HG03060 (cell line): ENCODE results near the gene ZNF22.

Experiments
- ATAC-seq: cut with Tn5 transposase; IDR thresholded peaks from one replicate; pipeline ENCODE4 v1.9.1; 2021; ENCODE audit warnings: low read depth, moderate number of reproducible peaks; ENCODE audit not compliant: unreplicated experiment

The ZNF22 gene

GRCh38 chr10:44963772-44964633, 36.7 kb upstream of the ZNF22 start:
- ATAC-seq, result no peak

GRCh38 chr10:44965104-44965503, 35.6 kb upstream of the ZNF22 start:
- ATAC-seq, result no peak

DNA sequence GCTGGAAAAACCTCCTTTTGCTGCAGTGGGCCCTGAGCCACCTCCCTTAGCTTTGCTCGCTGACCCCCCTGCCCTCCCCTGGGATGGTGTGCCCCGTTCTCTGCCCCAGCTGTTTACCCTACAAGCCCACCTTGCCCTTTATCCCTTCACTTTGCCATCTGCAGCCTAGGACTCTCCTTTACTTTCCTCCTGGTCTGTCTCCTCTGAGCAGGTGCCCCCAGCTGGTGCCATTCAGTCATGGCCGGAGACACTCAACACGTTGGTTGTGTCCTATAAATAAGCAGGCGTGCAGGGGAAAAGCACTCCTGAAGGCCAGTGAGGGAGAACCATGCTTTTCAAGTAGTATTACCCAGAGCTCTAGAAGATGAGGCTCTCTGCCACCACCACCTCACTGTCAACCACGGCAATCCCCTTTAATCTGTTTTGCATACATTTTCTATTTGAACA, 35.0 kb upstream of the ZNF22 start:
- no peak for ATAC-seq

GRCh38 chr10:44966129-44966815, 34.5 kb upstream of the ZNF22 start:
- ATAC-seq, result no peak

DNA sequence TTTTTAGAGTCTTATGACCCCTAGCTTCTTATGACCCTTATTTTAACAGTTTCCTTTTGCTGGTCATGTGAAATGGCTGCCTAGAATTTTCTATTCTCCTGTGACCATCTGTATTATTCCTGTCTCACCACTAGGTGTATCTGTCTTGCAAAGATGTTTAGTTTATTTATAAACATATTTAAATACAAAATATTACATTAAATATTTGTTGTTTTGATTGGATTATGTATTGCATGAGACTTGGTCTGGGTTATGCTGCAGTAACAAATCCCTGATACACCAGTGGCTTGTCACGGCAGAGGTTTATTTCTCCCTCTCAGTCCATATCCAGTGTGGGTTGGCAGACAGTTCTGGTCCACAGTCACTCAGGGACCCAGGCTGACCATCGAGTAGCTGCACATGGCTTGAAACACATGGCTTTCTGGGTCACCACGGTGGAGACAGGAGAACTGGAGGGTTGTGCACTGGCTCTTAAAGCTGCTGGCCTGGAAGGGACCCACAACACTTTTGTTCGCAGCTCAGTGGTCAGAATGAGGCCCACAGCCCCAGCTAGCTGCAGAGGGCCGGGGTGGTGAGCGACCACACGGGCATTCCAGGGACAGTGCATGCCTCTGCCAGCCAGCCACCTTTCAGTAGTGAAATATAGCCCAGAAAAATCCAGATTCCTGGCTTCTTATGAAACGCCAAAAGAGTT, 33.8 kb upstream of the ZNF22 start:
- ATAC-seq, result no peak

- no peak for ATAC-seq
Observed at GRCh38 chr10:44967616-44968015, 33.1 kb upstream of the ZNF22 start.

GRCh38 chr10:44968091-44968490, 32.6 kb upstream of the ZNF22 start:
- no peak for ATAC-seq

- no peak for ATAC-seq
Observed at GRCh38 chr10:44968500-44969400, 32.0 kb upstream of the ZNF22 start.

GRCh38 chr10:44969854-44970253, 30.9 kb upstream of the ZNF22 start:
- ATAC-seq, result no peak

- no peak for ATAC-seq
Observed at GRCh38 chr10:44970812-44971395, 29.8 kb upstream of the ZNF22 start.

- no peak for ATAC-seq
Observed at GRCh38 chr10:44971434-44971833, 29.3 kb upstream of the ZNF22 start.

DNA sequence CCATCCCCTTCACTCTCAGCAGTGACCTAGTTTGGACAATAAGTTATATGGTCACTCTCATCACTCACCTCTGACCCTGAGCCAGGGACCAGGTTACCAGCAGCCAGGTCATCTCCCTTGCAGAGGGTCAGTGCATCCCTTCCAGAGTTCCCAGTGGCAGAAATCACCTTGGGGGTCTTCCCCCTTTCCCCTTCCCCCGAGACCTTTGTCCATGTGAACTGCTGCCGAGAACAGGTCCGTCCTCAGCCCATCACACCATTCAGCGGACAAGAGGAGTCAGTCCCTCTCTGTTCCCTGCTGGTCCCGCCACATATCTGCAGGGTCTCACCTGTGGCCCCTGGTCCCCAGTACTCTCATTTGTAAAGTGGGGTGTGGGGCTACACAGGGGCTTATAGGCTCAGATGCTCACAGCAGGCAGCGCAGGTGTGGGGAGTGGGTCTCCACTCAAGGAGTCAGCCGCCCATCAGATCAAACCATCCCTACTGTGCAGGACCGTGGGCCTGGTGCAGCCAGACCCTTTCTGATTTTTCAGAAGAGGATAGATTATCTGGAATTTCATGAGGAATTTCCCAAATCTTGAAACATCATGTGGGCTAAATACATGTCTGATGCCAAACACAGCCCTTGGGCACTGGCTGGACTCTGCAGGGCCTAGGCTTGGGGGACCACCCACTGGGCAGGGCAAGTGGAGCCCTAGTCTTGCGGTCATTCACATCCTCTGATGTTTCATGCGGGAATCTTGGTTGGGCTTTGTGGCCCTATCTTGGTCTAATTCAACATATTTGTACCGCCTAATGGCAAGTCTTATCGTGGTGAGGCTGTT, 28.6 kb upstream of the ZNF22 start:
- no peak for ATAC-seq

- ATAC-seq, result no peak
Observed at GRCh38 chr10:44972874-44973306, 27.8 kb upstream of the ZNF22 start.

DNA sequence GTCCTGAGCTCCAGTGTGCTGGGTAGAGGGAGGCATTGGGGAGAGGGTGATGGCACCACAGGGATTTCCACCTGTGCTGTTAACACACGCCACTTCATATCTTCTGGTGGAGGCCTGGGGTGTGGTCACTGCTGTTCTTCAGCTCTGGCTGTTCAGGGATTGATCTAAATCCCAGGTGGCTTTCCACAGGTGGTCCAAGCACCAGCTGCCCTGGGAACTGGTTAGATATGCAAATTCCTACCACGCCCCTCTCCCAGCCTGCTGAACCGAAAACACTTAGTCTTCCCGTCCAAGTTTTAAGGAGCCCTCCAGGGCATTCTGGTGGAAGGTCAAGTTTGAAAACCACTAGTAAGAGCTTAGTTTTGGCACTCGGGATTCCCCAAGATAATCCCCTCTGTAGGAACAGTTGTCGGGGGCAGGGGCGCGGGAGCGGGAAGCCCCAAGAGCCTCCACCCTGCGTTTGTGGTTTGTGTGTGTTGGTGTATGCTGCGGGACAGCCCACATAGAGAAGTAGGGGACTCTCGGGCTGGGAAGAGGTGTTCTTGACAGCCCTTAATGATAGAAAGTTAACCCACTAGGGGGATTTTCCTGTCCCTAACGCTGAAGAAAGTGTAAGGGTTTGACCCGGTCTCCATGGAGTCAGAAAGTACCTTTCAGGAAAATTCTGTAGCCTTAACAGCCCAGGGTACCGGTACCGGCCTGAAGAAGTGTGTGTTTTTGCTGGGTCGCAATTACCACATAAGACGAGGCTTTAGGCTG, 27.2 kb upstream of the ZNF22 start:
- no peak for ATAC-seq

- no peak for ATAC-seq
Observed at GRCh38 chr10:44974082-44974627, 26.6 kb upstream of the ZNF22 start.

DNA sequence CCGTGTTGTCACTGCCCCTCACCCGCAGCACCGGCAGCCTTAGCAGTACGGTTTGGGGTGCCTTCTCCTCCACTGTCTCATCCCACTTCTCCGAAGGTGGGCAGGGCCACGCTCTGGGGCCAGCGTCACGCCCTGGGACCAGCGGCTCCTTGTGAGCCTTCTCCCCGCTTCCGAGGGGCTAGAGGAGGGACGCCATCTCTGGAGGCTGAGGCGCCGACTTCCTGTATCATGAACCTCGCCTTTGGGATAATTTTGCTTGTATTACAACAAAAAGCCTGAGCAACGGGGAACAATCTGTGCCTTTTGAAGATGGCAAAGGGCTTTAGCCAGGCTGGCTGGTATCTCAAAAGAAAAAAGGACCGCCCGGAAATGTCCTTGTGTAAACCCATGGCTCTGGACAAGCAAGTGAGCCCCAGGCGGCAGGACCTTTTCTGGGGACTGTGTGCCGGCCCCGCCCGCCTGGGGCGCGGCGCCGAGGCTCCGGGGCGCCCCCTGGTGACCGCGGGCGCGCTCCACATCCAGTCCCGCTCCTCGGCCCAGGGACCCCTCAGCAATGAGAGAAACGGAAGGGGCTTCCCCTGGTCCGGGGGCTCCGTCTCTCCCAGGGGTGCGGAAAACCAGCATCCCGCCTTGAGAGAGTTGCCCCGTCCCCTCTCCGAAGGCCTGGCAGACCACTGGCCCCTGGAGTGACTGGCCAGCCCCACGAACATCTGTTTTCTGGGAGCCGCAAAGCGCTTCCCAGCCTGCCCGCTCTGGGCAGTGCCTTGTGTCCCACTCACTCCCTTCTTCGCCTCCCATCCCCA, 25.9 kb upstream of the ZNF22 start:
- peak; percentile 30 for ATAC-seq
